A673 (cell line): ENCODE data around the gene FSIP1.

ENCODE experiments used
- CTCF ChIP-seq: fragments of 300-800, 200-600 bp; sonication (generic); conservative IDR thresholded peaks from 2 replicates; pipeline ENCODE4 v1.5.1; 2017; ENCODE audit warnings: low read depth, mild to moderate bottlenecking, antibody characterized with exemption, low read length, moderate library complexity, mixed read lengths
- EZH2 ChIP-seq: fragments of 200-600 bp; sonication (generic); IDR thresholded peaks from 2 replicates; pipeline ENCODE4 v1.6.1; 2017; ENCODE audit warnings: borderline replicate concordance, low read depth, mild to moderate bottlenecking, mixed read lengths, antibody characterized with exemption, low read length; ENCODE audit not compliant: poor library complexity, severe bottlenecking

GRCh38 chr15:39670687-39671086 is 112.0 kb downstream of the FSIP1 start:
- TF ChIP-seq EZH2 (no peak), CTCF (no peak)
